ENCODE data around the gene RASA2. TPM values are rescaled to one million over a fixed set of nuclear protein-coding genes. Genes with fewer than 3 reads are reported as not detected.

RASA2 gene
- total and polyA plus RNA-seq, 2 of the 4 experiments (the other 2 are of a cell fraction): 6.1 to 14.0 TPM

GRCh38 chr3:141623691-141624090 lies 136.9 kb downstream of the RASA2 start:
- Histone ChIP-seq H3K18ac (ENCODE audit: low read depth, low read length) (no peak overlapping the region), H2AFZ (replicated peaks; ENCODE audit: low read length, poor library complexity) (no peak overlapping the region), H3K4me2 (ENCODE audit: low read depth, low read length) (no peak overlapping the region), H3K23ac (ENCODE audit: low read depth, low read length) (no peak overlapping the region), H2AK9ac (replicated peaks; ENCODE audit: low read depth, low read length, poor library complexity) (no peak overlapping the region), H2BK20ac (ENCODE audit: low read depth, low read length) (no peak overlapping the region), H3K36me3 (ENCODE audit: control insufficient read depth, insufficient read depth, low read length) (no peaks in the 10 kb centered on the region), H3K4me1 (ENCODE audit: control insufficient read depth, insufficient read depth, low read length) (0 out of 2 replicates have a peak, but pooled peaks cover 3% of the 10 kb centered on the region), H2BK15ac (ENCODE audit: low read depth, low read length) (no peak overlapping the region), H3K56ac (ENCODE audit: extremely low read depth, insufficient read depth, low read length) (no peak overlapping the region), H3K27ac (ENCODE audit: insufficient read depth, low read length) (no peak overlapping the region), H3K79me1 (ENCODE audit: low read depth in 1 of 2, low read length in 2 of 2) (no peaks in the 10 kb centered on the region), H4K5ac (ENCODE audit: low read depth, low read length) (no peak overlapping the region), H3K27me3 (ENCODE audit: control insufficient read depth, insufficient read depth, low read length) (no peaks in the 10 kb centered on the region), H2BK5ac (ENCODE audit: low read depth, low read length, poor library complexity, severe bottlenecking) (no peak overlapping the region), H3K9ac (ENCODE audit: low read depth, low read length) (no peak overlapping the region), H4K20me1 (ENCODE audit: insufficient read depth, low read length) (no peaks in the 10 kb centered on the region), H2BK120ac (ENCODE audit: low read depth, low read length) (no peak overlapping the region), H3K9me1 (ENCODE audit: insufficient read depth, low read length) (no peaks in the 10 kb centered on the region; the same call in 1 of the 2 replicates), H3K14ac (replicated peaks; ENCODE audit: low read depth, low read length) (no peak overlapping the region), H2AK5ac (ENCODE audit: low read depth, low read length) (no peak overlapping the region), H3K4me3 (ENCODE audit: insufficient read depth, low read depth, low read length) (no peak overlapping the region), H3K9me3 (ENCODE audit: control insufficient read depth, insufficient read depth, low read length) (peaks cover 5% of the 10 kb centered on the region; the same call in 1 of the 2 replicates), H4K91ac (ENCODE audit: insufficient read depth, low read depth, low read length) (no peak overlapping the region), H4K8ac (ENCODE audit: low read depth in 2 of 2, low read length in 2 of 2) (no peak overlapping the region), H3K4ac (ENCODE audit: low read depth, low read length) (no peak overlapping the region)
- in situ Hi-C loops (cut with MboI; ENCODE audit: low sequenced_read_pairs) (no loop called here), intact Hi-C loops (cut with micrococcal nuclease) (no loop called here), dilution Hi-C loops (cut with HindIII; ENCODE audit: low sequenced_read_pairs, unreplicated experiment) (no loop called here)
- TF ChIP-seq CTCF (conservative IDR thresholded peaks at IDR 0.05; ENCODE audit: low read depth, low read length): no peak
- no peak for TF ChIP-seq MXI1 (IDR thresholded peaks at IDR 0.05; ENCODE audit: borderline replicate concordance, low read depth, low read length)
- no peak for TF ChIP-seq CHD1 (IDR thresholded peaks at IDR 0.05; ENCODE audit: low read depth, low read length)
- no peak for TF ChIP-seq POLR2A (IDR thresholded peaks at IDR 0.05; ENCODE audit: low read depth, low read length)
- TF ChIP-seq RFX5 (IDR thresholded peaks at IDR 0.05; ENCODE audit: low read depth, low read length): no peak
- no peak for TF ChIP-seq FOS (IDR thresholded peaks at IDR 0.05; ENCODE audit: low read depth, low read length)
- no peak for TF ChIP-seq USF2 (IDR thresholded peaks at IDR 0.05; ENCODE audit: low read depth, low read length)
- TF ChIP-seq CEBPB (IDR thresholded peaks at IDR 0.05; ENCODE audit: low read depth, low read length): no peak
- TF ChIP-seq ELK1 (IDR thresholded peaks at IDR 0.05; ENCODE audit: borderline replicate concordance, low read depth, low read length): no peak
- ChIA-PET CTCF (no interaction called here), POLR2A (ENCODE audit: unreplicated experiment) (no interaction called here)
- 77% methylated on average over 5 of the region's 5 CpGs; no CpG with 5 or more reads in 1 of the 2 experiments for WGBS, 2 experiments (ENCODE audit: extremely low coverage in 2 of 2, insufficient read length in 1 of 2)
- no TSS peak for BruUV-seq (replicated peaks)
- DNase-seq (no peak), ATAC-seq (ENCODE audit: low read depth) (no peak)
